GM21723 (cell line): Measurements from ENCODE around the gene CAMK2G.
A peak's percentile ranks its signal among the peaks of the same experiment; 100 is the strongest.
"Not testable (repeated sequence)": the region's sequence is repeated elsewhere in the genome, so short reads cannot be mapped to it uniquely, and the experiment has no call there.

Experiments
- ATAC-seq: cut with Tn5 transposase; IDR thresholded peaks from one replicate; pipeline ENCODE4 v1.9.1; 2021; ENCODE audit warnings: mild to moderate bottlenecking, moderate library complexity; ENCODE audit not compliant: unreplicated experiment

The CAMK2G gene

DNA sequence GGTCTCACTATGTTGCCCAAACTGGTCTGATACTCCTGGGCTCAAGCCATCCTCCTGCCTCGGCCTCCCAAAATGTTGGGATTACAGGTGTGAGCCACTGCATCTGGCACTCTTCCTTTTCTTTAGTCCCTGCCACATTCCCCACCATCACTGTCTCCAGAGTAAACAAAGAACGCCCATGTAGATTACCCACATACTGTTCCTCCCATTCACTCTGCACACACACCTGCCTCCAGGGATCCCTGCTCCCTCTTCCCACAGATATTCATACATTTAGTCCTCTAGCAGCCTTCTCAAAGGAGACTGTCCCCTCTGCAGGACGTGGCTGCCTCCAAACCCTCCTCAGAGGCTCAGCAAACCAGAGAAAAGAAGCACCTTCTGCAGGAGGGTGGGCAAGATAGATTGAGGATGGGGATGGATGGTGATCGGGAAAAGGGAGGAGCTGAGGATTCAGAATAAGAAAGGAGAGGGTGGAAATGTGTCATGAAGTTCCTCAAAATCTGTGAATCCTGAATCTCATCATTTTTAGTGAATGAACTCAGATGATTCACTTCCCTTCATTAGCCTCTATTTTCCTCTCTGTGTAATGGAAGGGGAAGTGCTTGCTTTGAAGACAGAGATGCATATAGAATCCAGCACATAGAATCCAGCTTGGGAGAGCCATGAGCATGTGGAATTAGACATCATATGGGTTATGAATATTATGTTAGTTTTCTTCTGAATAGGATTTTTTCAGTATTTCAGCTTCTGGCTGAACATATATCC is 31.1 kb upstream of the CAMK2G start:
- no peak for ATAC-seq

DNA sequence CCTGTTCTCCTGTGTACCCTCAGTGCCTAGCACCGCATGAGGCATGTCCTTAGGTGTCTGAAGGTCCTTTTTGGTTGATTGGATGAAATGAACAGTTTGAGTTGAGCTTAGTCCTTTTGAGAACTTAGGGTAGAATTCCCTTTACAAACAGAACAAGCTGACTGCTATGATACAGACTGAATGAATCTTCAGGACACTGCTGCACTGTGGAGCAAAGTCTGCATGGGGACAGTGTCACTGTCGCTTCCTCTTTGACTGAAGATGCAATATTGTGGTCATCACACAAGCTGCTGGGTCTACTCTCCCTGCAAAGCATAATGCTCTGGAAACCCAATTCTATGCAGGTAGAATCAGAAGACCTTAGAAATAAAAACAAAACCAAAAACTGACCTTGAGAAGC is 28.0 kb upstream of the CAMK2G start:
- no peak for ATAC-seq

DNA sequence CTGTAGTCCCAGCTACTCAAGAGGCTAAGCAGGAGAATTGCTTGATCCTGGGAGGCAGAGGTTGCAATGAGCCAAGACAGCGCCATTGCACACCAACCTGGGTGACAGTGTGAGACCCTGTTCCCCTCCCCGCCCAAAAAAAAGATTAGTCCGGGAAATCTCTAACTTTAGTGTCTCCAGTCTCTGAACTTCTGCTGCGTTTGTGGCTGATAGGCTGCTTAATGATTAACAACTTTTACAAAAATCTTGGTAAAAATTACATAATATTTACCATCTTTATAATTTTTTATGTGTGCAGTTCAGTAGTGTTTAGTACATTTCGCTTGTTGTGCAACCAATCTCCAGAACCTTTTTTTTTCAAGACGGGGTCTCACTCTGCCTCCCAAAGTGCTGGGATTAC is 26.9 kb upstream of the CAMK2G start:
- no peak for ATAC-seq

DNA sequence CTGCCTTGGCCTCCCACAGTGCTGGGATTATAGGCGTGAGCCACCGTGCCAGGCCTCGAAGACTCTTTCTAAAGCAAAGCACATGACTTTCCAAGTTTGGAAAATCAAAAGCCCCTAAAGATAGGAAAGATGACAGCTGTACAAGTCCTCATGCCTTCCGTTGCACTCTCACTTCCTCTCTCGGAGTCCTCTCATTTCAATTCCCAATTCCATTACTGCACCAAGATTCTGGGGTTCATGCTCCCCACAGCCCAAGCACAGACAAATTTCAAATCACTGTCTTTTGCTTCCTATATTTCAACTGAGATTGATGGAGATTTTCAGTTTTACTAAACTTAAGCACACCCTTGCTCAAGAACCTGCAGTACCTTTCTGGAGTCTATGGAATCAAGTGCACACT is 25.7 kb upstream of the CAMK2G start:
- ATAC-seq: no peak

DNA sequence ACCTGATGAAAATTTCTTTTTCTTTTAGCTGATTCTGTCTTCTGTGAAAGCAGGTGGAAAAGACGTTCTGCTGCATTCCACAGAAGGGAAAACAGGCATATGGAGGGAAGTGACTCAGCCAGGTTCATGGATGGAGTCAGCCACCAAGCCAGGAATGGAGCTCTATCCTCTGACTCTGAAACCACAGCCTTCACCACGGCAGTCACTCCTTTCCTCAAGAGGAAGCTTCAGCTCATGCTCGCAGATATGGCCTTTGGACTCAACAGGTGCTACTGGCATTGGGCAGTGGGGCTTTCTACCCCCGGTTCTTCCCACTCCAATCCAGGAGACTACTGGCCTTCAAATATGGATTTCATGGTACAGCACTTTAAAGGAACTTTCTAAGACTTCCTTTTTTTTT is 25.1 kb upstream of the CAMK2G start:
- ATAC-seq: no peak

DNA sequence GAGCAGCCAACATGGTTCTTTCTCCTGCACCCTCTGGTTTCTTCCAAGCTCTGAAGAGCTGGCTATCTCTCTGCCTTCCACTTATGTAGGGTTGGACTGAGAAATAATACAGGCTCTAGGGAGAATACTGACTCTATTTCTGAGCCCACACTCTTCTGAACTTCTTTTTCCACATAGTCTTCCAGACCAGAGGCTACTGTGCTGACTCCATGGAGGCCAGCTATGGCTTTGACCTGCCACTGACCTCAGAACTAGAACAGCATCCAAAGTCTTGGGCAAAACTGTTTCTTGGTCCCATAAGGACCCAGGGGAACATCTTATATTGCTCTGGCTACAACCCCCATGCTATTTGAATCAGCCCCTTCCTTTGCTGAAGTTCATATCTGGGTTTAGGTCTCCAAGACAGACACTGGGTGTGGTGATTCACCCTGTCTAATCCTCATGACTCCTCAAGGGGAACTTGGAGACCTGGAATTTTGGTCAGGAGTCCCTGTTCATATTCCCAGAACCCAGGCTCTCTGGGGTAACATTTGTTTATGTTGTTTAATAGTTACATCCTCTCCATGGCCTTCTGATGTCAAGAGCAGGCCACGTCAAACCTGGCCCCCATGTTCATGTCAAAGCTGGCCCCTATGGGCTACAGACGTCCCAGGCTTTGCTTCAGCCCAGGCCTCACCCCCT is 24.5 kb upstream of the CAMK2G start:
- ATAC-seq: no peak

DNA sequence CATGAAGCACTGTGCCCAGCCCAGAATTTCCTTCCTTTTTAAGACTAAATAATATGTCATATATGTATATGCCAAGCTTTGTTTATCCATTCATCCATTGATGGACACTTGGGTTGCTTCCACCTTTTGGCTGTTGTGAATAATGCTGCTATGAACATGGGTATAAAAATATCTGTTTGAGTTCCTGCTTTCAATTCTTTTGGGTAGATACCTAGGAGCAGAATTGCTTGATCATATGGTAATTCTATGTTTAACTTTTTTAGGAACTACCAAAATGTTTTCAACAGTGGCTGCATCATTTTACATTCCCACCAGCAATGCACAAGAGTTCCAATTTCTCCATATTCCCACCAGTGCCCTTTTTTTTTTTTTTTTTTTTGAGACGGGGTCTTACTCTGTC is 23.3 kb upstream of the CAMK2G start:
- no peak for ATAC-seq

DNA sequence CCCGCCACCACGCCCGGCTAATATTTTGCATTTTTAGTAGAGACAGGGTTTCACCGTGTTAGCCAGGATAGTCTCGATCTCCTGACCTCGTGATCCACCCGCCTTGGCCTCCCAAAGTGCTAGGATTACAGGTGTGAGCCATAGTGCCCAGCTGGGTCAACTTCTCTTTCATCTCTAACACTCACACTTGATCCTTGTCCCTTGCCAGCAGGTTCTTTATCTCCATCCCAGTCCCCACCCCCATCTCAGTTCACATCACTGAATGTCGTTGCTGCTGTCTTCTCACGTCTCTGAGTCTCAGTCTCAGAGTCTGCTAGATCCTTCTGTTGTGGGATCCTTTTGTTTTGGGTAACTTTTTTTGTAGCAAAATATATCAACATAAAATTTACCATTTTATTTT is 21.0 kb upstream of the CAMK2G start:
- not testable (repeated sequence) for ATAC-seq

DNA sequence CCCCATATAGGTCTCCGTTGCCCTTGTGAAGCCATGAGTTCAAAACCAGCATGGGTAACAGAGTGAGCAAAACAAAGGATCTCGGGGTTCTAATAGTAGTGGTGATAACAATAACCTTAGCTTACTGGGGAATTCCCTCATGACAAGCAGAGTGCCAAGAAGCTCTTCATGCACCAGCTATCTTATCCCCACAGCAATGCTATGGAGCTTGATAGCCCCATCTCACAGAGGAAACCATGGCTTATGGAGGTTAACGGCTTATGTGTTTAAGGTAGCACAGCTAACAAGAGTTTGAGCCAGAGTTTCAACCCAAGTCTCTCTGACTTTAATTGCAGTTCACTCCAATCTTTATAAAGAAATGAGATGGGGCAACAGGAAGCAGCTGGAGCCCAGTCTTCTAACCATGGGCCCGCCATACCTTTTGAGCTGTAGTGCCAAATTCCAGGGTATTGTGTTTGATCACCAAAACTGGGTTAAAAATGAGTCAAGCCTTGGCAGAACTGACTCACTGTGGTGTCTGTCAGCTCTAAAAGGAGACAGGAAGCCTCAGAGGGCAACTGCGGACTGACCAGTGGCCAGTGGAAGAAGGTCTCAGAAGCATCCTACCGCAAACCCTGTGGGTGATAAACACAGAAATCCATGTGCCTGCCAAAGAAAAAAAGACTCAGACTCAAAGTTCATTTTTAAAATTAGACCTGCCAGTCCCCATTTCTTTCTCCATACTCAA is 20.1 kb upstream of the CAMK2G start:
- ATAC-seq: no peak

DNA sequence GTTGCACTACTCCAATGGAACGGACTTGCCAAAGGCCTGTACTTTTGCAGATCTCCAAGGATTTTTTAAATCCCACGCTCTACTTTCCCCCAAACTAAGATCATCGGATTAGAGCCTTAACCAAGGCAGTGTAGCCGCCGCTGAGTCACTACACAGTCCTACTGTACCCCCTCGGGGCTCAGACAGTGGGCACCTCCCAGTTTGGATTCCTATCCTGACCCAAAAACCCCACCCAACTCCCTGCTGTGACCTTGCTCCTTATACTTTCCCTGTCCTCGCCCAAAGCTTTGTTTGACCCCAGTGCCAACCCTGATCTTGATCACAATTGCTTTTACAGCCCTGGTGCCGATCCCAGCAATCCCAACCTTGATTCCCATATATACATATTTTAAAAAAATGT is 19.1 kb upstream of the CAMK2G start:
- ATAC-seq: no peak

DNA sequence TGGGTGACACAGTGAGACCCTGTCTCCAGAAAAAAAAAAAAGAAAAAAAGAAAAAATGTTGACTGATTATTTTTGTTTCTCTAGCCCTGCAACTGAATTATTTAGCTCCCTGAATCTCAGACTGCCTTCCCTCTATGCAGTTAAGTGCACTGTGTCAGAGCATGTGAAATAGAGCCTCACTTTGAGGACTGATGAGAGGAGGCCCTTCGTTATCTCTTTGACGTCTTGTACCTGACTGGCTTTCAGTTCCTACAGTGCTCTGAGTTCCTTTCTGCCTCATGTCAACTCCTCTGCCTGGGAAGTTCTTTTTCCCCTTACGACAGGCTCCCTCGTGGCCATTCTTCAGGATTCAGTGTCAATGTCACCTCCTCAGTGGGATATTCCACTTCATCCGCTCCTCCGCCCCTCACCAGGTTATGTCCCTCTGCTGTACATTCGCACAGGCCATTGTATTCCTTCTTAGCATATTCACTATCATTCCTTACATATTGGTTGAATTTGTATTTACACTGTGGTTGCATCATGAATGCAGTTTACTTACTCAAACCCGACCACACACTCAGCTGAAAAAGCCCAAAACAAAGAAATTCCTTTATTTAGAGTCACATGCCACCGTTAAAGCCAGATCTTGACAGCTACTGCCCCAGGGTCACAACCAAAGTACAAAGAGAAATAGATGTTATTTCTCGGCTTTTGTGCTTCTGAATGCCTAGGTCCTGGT is 18.1 kb upstream of the CAMK2G start:
- ATAC-seq: no peak

DNA sequence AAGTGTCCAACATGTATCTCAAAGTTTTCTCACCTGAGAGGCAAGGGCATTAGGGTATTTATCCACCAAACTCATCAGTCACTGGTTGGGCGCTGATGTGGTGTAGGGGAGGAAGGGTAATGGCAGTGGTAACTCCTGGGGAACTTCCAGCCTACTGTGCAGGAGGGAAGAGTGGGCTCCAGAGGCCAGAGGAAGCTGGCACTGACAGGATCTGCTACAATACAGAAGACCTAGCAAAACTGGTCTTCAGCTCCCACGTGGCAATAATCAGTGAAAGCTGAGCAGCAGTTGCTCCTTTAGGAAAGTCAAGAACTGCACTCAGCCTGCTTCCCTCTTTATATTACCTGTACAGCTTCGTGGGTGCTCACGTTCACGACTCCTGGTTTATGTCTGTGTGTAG is 17.2 kb upstream of the CAMK2G start:
- no peak for ATAC-seq

DNA sequence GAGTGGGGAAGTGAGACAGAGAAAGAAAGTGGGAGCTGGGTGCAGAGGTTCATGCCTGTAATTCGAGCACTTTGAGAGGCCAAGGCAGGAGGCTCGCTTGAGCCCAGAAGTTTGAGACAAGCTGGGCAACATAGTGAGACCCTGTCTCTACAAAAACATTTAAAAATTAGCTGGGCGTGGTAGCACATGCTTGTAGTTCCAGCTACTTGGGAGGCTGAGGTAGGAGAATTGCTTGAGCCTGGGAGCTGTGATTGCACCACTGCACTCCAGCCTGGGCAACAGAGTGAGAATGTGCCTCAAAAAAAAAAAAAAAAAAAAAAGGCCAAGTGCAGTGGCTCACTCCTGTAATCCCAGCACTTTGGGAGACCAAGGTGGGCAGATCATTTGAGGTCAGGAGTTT is 16.5 kb upstream of the CAMK2G start:
- not testable (repeated sequence) for ATAC-seq

DNA sequence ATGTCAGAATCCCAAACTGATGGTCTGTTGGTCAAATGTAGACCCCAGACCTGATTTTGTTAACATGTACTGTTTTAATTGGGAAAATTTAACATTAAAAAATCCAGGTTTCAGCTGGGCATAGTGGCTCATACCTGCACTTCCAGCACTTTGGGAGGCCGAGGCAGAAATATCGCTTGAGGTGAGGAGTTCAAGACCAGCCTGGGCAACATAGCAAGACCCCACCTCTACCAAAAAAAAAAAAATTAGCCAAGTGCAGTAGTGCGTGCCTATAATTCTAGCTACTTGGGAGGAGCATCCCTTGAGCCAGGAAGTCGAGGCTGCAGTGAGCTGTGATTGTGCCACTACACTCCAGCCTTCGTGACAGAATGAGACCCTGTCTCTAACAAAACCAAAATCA is 15.9 kb upstream of the CAMK2G start:
- no peak for ATAC-seq

DNA sequence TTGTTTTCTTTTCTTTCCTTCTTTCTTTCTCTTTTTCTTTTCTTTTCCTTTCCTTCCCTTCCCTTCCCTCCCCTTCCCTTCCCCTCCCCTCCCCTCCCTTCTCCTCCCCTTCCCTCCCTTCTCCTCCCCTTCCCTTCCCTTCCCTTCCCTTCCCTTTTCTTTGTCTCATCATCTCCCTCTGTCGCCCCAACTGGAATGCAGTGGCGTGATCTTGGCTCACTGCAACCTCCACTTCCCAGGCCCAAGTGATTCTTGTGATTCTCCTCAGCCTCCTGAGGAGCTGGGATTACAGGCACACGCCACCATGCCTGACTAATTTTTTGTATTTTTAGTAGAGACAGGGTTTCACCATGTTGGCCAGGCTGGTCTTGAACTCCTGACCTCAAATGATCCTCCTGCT is 15.1 kb upstream of the CAMK2G start:
- ATAC-seq: not testable (repeated sequence)

DNA sequence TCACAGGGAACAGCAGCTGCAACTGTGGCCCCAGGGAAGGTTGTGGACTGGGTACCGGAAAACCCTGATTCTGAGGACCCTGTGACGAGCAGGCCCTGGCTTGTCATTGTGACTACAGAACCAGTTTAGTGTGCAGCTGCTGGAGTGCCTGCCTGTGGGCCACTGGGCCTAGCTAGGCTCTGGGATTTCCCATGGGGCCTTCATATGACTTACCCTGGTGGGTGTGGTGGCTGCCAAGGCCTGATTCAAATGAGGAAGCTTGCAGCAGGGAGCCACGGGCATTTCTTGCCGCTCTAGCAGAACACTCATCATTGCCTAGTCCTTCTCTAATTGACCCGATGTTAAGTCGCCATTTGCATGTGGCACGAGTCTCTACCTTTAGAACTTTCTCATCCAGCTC is 14.7 kb upstream of the CAMK2G start:
- no peak for ATAC-seq

DNA sequence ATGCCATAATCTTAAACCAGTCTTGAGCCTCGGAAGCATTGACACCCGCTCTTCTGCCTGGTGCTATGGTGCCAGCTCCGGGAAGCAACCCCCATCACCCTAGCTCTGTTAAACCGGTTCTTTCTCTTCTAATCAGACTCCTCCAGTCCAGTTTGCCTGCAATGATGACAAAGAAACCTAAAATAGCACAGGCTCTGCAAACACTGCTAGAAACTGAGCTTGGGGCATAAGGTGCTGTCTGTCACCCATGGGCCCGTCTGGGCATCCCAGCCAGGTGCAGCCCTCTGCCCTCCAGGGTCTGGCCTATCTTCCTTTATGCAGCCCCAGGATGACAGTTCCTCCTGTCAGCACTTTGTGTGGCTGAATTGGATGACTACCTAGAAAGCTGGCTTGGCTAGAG is 14.2 kb upstream of the CAMK2G start:
- ATAC-seq: no peak

DNA sequence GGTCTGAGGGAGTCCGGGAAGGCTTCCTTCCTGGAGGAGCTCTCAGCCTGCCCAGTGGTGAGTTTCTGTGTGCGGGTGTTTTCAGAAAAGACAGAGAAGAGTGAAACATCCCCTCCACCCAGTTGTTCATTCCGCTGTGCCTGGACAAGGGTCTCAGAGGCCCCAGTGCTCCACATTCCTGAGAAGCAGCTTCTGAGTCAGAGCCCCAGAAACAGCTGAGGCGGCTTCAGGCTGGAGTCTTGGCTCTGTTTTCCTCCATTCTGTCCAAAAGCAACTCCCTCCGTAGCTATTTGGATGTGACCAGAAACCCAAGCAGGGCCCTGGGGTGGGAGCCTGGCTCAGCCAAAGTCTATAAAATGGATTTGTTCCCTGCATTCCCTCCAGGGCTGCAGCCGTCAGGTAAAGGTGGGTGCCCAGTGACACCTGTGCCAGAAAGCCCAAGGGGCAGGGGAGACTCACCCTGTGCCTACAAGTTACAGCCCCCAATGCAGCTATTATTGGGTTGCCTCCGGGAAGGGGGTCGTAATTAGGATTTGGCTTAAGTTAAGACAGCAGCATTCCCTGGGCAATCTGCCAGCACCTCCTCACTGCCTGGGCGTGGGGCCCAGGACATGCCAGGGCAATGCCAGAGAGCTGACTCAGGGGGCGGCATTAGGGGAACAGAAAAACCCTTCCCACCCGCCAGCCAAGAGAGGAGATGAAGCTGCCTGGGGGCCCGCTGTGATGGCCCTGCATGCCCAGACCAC is 13.1 kb upstream of the CAMK2G start:
- no peak for ATAC-seq

DNA sequence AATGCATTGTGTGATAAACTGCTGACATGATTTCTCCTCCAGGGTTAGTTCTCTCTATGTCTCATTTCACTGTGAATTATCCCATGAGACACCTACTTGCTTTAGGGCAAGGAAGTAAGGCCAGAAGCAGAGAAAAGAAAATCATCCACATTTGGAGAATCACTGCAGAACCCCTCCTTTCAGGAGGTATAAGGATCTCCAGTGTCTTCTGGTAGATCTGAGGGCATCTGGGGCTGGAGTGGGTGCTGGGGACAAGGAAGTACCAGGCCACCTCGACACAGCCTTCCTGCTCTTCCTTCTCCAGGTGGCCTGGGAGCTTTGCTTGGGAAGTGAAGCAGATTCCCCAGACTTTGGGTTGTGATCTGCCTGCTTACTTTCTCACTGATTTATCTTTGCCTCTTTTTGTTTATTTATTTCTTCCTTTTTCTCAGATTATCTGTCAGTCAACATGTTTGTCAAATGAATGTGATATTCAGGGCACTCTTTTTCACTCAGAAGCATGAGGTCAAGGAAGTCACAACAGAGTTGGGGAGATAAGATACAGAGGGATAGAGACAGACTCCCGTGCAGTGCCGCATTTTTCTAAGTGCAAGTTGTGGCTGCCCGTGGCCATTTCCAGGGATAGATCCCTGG is 12.4 kb upstream of the CAMK2G start:
- no peak for ATAC-seq

DNA sequence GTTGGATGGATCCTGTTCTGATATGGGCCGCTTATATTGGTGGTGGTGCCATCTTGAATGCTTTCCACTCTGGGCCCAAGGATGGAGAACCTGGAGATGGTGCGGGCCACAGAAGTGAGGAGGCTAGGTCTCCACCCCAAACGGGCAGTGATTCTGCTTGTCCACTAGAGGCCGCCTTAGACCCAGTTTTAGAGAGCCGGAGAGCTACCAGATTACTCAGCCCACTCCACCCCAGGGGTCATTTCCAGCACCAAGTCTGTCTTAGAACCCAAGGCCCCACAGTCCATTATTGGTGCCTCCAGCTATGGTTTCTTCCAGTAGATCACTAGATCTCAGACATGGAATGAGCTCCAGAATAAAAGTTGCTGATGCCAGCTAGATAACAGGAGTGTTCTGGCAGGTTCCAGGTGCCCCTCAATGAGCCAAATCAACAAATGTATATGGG is 11.8 kb upstream of the CAMK2G start:
- ATAC-seq: peak; percentile 68
